HG02759 (cell line): ENCODE data around the gene DSG3.

ENCODE experiments used
- ATAC-seq: cut with Tn5 transposase; IDR thresholded peaks from one replicate; pipeline ENCODE4 v1.9.1; 2021; ENCODE audit warnings: mild to moderate bottlenecking, moderate library complexity; ENCODE audit not compliant: unreplicated experiment

The DSG3 gene

DNA sequence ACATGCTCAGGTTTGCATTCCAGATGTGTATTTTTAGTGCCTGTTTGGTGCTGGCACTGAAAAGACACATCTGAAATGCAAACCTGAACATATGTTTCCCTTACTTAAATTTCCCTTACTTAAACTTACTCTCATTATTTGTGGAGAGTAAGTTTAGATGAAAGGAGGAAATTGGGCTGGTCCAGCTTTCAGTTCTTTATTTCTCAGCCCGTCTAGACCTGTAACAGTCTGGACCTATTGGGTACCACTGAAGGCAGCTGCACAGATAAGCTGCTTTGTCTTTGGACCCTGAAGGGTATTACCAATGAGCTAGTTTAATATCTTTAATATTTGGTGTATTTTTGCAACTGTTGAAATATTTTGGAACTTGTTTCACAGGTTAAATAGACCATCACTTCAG, 17.0 kb upstream of the DSG3 start:
- ATAC-seq = no peak

DNA sequence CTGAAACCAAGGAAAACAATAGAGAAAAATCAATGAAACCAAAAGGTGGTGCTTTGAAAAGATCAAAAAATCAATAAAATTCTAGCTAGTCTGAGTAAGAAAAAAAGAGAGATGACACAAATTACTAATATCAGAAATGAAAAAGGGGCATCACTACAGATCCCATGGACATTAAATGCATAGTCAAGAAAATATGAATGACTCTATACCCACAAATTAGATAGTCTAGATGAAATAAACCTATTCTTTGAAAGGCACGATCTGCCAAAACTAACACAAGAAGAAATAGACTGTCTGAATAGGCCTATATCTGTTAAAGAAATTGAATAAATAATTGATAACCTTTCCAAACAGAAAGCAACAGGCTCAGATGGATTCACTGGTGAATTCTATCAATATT, 15.2 kb upstream of the DSG3 start:
- ATAC-seq = no peak

DNA sequence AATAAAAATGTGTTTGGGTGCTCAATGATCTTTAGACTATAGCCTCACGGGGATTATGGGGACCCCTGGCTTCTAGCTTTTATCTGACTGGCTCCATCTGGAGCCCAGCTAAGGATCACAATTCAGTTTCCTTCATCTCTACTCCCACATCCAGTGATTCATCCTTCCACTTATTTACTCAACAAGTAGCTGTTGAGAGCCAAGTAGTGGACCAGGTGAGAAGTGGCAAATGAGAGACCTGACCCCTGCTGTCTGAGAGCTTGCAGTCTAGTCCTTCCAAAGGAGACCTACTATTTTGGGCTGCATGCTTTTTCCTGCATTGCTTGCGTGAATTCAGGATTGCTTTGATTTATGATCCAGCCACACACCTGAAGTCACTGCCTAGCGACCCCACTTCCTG, 10.7 kb upstream of the DSG3 start:
- ATAC-seq = no peak

DNA sequence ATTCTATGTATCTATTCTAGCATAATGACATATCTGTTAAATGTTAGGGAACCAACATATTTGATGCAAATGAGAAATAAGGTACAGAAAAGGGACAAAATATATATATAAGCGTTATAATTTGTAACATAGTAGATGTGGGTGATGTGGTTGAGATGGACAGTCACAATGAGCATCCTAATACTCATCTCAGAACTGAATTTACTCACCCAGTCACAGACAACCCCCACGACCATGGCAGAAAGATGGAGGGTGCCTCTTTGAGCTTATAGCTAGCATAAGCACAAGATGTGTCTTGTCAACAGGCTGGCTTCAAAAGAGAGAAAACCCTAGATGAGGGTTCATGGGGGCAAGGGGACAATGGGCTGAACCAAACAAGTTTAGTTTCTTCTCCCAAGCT, 9.1 kb upstream of the DSG3 start:
- ATAC-seq = no peak

DNA sequence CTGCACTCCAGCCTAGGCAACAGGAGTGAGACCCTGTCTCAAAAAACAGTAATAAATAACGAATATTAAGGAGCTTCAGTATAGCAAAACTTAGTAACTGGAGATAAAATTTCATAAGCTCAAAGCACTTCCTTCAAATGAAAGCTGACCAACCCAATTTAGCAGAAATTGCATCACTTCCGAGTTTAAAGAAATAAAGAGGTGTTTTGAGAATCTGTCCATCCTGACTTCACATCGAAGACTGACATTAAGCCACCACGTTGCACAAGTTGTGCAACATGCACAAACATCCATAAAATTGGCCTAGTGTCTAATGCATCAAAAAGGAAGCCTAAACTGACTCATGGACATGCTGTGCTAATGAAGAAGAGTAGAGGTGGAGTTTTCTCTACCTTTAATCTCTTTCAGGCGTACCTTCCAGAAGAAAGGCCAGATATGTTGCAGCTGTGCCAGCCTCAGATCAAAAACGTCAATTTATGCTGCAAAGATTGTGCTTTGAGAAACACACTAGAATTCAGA, 7.7 kb upstream of the DSG3 start:
- no peak for ATAC-seq

DNA sequence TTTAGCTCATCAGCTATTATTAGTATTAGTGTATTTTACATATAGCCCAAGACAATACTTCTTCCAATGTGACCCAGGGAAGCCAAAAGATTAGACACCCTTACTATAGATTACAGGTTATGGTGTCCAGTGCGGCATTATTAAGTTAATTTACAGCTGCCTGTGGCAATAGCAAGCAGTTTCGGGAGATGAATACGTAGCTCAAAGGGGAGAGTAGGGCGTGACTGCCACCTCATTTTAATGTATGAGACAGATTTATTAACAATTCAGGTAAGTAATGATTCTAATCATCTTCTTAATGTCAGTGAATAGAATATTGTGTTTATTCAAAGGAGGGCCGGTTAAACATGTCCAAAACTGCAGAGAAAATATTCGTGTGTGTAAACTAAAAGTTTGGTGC, 6.8 kb upstream of the DSG3 start:
- ATAC-seq = no peak

DNA sequence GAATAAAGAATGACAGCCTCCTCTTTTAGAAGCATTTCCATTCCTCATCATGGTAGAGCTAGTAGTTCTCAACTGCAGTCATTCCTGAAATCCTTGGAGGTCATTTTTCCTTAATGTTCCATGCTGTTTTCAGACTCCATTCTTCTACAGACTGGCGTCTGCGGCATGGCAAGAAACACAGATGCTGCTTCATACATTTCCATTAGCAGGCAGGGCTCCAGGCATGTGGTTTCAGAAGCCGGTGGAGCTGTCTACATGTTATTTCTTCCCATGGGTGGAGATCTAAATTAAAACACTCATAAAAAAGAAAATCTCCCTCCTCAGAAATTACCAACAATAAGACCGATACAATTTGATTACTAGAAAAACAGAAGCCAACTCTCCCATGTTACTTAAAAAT, 6.0 kb upstream of the DSG3 start:
- no peak for ATAC-seq

DNA sequence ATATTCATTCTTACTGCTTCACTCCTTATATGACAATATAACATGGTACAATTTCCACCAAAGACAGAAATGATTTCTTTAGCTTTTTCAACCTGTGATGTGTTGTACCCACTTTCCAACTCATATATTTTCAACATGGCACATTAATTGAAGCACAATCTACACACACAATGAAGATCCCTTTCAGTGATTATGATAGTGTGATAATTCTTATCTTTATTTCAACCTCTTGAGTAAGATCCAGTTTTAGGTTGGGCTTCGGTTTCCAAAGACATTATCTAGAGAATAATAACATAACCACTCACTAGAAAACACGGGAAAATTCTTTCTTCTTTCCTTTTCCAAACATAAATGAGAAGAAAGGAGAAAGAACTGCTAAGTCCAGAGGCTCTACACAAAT, 3.4 kb upstream of the DSG3 start:
- ATAC-seq = no peak

DNA sequence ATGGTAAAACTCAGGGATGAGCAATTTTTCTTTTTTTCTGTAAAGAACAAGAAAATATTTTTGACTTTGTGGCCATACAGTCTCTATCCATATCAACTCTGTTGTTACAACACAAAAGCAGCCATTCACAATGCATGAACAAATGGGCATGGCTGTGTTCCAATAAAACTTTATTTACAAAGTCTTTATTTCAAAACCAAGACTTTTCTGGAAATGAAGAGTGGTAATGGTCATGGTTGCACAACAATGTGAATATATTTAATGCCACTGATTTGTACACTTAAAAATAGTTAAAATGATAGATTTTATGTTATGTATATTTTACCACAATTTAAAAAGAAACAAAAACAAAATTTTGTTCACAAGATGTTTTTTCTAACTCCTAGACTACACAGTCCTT, 1.6 kb upstream of the DSG3 start:
- no peak for ATAC-seq

DNA sequence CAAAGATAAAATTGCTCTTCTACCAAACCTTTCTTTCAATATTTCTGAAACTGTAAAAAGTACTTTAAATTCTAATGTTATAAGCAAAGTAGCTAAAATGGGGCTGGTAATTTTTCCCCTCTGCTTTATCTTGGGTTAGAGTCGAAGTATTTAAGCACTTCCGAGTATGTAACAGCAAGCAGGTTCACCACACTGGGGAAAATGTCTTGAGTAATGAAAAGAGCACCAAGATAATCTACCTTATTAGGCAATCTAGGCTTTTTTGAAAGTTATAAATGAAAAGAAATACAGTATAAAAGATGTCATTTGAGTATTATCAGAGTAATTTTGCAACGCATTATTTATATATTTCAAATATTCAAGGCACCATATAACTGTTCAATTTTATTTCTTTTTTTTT, 687 bp upstream of the DSG3 start:
- no peak for ATAC-seq

DNA sequence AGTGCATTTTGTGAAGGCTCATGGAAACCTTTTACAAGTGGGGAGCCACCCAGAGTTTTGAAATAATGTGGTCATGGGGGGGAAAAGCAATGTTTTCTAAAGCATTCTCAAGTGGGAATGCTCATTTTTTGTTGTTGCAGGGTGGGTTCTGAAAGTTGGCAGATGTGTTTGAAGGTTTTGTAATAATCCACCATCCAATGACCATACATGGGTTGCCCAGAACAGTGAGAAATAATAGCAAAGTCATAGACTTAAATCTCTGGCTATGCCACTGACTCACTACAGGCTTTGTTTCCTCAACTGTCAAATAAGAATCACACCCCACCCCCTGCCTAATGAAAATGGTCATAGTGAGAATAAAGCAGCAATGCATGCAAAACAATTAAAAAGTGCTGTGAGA, 2.9 kb downstream of the DSG3 start:
- ATAC-seq = no peak

DNA sequence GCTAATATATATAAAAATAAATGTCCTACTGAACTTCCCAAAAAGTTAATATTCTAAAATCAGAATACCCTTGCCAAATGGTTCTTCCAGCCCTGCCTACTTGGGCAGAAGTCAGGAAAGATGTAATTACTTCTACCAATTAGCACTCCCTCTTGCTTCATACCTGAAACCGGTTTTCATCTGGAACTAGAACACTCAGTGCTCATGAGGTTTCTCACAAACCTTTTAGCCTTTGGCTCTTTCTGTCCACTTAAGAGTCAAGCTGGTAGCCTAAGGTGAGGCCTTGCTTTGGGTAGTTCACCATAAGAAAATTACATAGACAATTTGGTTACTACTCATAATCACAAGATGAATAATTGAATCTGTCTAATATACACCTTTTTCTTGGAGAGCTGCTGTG, 4.1 kb downstream of the DSG3 start:
- ATAC-seq = no peak

DNA sequence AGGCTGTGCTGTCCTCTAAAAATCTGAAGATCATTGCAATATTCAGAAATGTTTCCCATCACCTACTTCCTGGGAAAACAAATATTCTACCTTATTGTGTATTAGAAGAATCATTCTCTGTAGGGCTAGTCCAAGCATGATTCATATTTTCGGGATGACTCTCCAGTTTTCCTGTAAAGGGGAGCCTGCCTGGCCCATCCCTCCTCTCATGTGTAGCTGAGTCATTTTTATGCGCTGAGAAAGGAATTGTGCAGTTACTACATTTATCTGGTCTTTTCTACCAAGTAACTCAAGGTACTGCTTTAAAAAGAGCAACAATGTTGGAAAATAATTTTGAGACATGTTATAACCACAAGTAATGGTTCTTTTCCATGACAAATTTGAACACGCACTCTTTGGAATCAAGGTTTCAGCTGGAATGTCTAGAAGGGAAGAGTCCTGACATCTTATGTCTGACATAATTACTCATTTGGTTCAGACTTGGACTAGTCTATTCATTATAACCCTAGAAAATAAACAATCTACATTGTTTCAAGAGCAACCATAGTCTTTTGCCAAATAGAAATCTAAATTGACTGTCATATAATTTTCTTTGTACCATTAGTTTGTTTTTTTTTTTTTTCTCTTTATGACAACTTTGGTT, 6.6 kb downstream of the DSG3 start:
- no peak for ATAC-seq

DNA sequence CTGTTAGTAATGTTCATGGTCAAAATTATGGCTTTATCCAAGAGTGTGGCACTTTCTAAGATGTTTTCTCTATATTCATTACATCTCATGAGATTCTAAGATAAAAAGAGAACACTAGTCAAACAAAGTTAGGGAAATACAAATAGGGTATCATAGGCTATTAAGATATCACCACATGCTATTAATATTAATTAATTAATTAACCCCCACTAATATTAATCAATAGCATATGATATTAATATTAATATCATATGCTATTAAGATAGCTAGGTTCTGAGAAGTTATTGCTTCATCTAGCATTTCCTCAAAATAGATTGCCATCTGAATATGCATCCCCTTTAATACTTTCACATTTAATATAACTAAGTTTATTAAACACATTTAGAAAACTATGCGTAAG, 22.1 kb downstream of the DSG3 start:
- no peak for ATAC-seq

DNA sequence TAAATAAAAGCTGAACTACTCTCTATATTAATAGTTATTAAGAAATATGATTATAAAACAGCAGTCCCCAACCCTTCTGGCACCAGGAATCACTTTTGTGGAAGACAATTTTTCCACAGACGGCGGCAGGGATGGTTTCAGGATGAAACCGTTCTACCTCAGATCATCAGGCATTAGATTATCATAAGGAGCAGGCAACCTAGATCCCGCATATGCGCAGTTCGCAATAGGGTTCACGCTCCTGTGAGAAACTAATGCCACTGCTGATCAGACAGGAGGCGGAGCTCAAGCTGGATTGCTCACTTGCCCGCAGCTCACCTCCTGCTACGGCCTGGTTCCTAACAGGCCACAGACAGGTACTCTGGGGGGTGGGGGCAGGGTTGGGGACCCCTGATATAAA, 31.1 kb downstream of the DSG3 start:
- no peak for ATAC-seq

DNA sequence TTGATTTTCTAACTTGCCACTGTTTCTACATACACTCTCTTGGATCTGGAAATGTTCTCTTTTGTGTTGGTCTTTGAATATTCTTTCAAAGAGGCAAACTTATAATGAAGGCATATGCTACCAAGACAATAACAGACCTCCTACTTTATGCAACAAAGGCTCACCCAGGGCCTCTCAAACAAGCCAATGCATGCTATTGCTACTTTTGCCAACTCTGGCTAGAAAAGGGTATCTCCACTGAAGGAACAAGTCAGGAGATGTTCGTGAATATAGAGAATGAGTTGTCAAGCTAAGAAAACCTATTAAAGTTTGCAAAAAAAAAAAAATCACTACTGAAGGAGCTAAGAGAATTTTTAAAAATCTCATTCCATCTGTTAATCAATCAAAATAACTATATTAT, 34.5 kb downstream of the DSG3 start:
- ATAC-seq = no peak

DNA sequence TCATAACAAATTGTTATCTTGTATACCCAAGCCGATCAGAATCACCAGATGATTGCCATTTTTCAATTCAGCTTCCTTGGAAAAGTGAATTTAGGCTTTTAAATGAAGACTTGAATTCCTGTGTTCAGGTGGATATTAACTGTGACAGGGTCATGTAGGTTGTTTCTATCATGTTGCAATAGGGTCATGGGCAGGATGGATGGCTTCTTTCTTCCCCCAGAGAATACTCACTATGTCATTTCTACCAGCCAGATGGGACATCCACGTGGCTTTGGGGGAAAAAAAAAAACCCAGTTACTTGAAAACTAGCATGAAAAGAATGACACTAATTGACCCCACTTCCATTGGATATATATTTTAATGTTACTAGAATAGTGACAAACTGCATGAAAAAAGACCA, 35.9 kb downstream of the DSG3 start:
- ATAC-seq = no peak

DNA sequence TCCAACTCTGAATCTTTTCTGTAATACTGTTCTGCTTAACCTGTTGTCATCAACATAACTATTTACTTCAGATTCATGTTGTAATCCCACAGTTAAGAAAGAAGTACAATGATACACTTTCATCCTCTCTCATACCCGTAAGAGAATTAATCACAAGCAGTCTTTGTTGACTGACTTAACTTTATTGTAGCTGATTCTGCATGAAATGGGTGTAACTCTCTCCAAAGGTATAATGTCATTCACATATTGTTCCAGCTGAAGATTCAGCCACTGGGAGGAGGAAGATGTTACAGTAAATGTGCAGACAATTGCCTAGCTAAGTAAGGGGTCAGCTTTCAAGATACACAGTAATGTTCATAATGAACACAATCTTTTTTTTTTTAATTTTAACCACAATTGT, 36.9 kb downstream of the DSG3 start:
- ATAC-seq = no peak

DNA sequence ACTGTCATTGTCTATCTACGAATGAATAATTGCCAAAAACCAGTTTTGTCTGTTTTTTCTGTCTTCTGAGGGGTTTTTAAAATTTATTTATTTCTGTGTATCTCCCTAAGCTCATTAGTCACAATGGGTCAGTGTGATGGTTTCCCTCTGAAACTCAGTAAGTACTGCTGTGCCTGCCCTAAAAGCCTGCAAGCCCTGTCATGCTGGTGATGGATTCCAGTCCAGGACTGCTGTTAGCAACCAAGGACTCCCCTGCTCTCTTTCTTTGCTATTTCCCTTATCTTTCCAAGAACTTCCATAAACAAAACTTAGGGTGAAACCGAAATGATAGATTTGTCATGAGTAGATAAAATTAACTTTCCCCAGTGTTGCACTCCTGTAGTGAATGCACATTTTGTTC, 38.6 kb downstream of the DSG3 start:
- ATAC-seq = no peak

DNA sequence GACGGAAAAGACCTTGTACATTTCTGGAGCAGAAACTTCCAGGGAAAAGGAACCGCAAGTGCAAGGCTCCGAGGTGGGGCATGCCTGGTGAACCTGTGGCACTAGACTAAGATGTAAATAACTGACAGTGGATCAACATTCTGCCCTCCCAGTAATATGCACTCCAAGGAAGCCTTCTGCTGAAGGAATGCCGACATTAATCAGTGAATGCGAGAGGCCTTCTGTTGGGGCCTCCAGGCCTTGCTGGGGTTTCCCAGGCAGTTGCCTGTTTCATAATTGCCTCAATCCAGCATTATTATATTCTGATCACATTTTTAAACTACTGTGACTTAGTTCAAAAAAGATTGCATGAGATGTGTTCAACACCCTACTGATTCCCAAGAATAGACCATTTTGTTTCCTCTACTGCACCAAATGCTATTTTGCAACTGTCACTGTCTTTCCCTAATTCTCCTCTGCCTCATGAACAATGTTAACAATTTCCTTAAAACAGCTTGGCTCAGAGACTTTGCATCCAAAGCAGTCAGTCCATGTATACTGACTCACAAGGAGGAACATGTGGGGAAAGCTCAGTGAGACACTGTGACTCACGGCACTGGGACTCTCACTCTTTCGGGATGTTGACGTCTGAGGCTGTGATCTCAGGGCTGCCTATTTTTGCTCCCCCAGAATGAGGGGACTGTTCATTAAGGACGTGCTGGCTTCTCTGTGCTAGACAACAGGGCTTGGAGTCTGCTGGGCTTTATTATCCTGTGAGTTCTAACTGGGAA, 39.9 kb downstream of the DSG3 start:
- no peak for ATAC-seq

DNA sequence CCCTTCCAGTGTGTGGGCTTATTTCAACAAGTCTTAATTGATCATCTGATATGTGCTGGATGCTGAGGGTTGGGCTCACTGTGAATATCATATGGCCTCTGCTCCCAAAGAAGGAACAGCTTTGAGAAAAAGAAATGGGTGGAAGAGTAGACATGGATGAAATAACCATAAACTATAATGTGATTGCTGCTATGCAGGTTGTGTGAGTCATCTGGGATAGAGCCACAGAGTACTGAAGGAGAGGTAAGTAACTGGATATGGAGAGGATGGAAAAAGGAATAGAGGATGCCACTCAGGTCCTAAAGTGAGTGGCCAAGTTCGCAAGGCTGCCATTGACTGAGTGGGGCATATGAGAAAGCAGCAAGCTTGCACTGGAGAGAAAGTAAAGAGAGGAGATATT, 41.8 kb downstream of the DSG3 start:
- ATAC-seq = no peak

DNA sequence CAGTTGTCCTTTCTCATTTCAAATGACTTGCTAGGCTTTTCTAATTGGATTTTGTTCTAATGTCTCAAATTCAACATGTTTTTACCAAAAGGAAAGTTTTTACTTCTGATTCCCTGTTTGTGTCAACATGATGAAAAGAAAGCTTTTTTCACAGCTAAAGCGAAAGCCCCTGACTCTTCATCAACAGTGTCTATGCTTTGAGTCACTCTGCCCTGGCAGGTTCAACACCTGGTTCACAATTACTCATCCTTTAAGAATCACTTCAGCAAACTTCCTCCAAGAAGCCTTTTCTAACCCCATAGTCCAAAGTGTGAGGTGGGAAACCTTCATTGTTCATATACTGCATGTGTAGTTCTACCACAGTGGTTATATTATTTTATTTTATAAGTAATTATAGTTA, 42.8 kb downstream of the DSG3 start:
- ATAC-seq = peak; percentile 81

DNA sequence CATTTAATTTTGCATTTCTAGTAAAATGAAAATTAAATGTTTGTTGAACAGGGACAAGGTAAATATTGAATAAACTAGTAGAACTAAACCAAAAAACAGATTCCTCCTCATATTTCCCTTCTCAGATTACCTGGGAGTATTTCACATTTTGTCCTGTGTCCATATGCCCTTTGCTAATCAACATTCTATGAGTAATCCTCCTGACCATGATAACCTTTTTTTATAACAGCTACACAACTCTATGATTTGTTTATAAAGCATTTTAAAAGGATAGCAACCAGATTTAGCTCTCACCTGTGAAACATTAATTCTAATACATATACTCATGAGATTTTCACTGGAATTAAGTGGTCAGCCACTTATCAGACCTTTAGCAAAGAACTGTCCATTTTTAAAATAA, 43.3 kb downstream of the DSG3 start:
- no peak for ATAC-seq
